ACC112 (cell line): Measurements from ENCODE around the gene GYS1.
A peak's percentile ranks its signal among the peaks of the same experiment; 100 is the strongest.
"Not testable (repeated sequence)": the region's sequence is repeated elsewhere in the genome, so short reads cannot be mapped to it uniquely, and the experiment has no call there.

Source experiments
- H2AFZ ChIP-seq: fragments of 200-600 bp; sonication (generic); one replicate; pipeline ENCODE4 v1.6.0; 2017; ENCODE audit warnings: antibody characterized with exemption, low read length; ENCODE audit not compliant: unreplicated experiment
- H3K27ac ChIP-seq: fragments of 200-600 bp; sonication (generic); 2 replicates; pipeline ENCODE4 v1.5.1; 2014; ENCODE audit warnings: low read depth, mild to moderate bottlenecking, antibody characterized with exemption, low read length, moderate library complexity
- H3K27me3 ChIP-seq: fragments of 200-600 bp; sonication (generic); 2 replicates; pipeline ENCODE4 v1.6.1; 2014; ENCODE audit warnings: mild to moderate bottlenecking, antibody characterized with exemption, low read length, moderate library complexity, mixed read lengths; ENCODE audit not compliant: insufficient read depth
- H3K36me3 ChIP-seq: fragments of 200-600 bp; sonication (generic); 2 replicates; pipeline ENCODE4 v1.6.1; 2016; ENCODE audit warnings: mild to moderate bottlenecking, antibody characterized with exemption, low read length, moderate library complexity, mixed read lengths; ENCODE audit not compliant: insufficient read depth
- H3K4me1 ChIP-seq: fragments of 200-600 bp; sonication (generic); one replicate; pipeline ENCODE4 v1.6.1; 2016; ENCODE audit warnings: low read length, mixed read lengths; ENCODE audit not compliant: insufficient read depth, unreplicated experiment, control insufficient read depth
- H3K4me3 ChIP-seq: fragments of 200-600 bp; sonication (generic); 2 replicates; pipeline ENCODE4 v1.5.1; 2014; ENCODE audit warnings: mild to moderate bottlenecking, low read depth, low read length
- H3K79me2 ChIP-seq: fragments of 200-600 bp; sonication (generic); one replicate; pipeline ENCODE4 v1.6.0; 2016; ENCODE audit warnings: low read length; ENCODE audit not compliant: control insufficient read depth, unreplicated experiment, insufficient read depth

Gene GYS1

DNA sequence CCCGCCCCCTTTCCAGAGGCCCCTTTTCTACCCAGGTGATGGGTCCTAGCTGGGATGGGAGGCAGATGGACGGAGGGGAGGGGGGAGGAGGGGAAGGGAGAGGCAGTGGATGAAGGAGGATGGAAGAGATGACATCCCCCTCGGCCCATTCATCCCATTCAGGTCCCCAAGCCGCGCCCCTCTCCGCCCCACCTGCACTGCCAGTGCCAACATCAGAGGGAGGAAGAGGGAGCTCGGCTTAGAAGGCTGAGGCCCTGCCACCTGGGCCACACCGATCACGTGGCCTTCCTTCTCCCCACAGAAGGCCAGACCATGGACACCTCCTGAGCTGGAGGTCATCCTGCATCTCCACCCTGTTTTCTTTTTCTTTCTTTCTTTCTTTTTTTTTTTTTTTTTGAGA is 35.6 kb upstream of the GYS1 start:
- H3K27me3 ChIP-seq, H3K36me3 ChIP-seq, H3K27ac ChIP-seq, H3K79me2 ChIP-seq, H3K4me1 ChIP-seq, H3K4me3 ChIP-seq, H2AFZ ChIP-seq: not testable (repeated sequence)

DNA sequence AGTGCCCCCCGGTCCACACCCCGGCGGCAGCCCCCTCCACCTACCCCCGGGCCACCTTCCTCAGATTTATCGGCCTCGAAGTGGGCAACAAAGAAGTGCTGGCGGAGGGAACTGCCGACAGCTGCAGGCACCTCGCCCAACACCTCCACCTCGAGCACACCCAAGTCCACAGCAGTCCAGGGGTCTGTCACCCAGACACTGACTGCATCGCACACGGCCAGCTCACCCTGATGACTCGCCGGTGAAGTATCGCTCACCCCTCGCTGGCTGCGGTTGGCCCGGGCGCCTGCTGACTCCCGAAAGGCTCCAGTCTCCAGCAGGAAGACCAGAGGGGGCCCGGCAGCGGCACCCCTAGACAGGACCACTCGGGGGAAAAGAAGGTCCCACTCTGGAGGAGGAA is 32.5 kb upstream of the GYS1 start:
- H3K4me1 ChIP-seq, H2AFZ ChIP-seq, H3K27me3 ChIP-seq, H3K4me3 ChIP-seq, H3K79me2 ChIP-seq, H3K27ac ChIP-seq, H3K36me3 ChIP-seq: not testable (repeated sequence)

DNA sequence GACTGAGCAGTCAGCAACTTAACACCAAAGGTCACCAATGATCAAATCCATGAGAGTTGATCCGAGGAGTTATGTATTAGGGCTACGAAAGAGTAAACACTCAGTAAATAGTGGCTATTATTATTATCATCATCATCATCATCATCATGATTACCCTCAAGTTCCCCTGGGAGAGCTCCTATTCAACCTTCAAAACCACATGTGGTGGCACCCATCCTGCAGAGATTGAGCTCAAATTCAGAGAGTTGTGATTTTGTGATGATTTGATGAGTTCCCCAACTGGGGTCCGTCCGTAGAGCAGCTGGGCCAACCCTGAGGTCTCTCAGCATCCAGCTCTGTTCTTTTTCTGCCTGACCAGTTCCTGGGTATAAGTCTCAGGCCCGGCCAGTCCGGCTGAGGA is 32.0 kb upstream of the GYS1 start:
- not testable (repeated sequence) for H3K79me2 ChIP-seq, H3K27ac ChIP-seq, H2AFZ ChIP-seq, H3K27me3 ChIP-seq, H3K4me3 ChIP-seq, H3K36me3 ChIP-seq, H3K4me1 ChIP-seq

DNA sequence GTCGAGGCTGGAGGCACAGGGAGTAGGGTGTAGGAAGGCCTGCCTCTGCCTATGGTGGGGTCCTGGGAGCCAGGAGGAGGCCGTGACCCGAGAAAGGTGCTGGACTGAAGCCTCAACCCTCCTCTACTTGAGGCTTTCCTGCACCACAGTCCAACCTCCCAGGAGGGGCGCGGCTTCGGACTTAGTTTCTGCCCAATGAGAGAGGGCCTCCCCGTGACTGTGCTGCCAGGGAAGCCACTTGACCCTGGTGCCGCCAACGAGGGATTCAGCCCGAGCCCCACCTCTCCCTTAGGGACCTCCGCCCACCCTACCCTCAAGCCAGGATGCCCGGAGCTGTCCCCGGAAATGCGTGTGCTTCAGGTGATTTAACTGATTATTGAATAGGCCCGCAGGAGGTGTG is 31.1 kb upstream of the GYS1 start, which contains the start of gene CGB3:
Gene CGB3, minus strand, starts transcription at position 101 of the 400 bp plus-strand sequence. CDS start 362 bp downstream, outside the sequence.
- not testable (repeated sequence) for H3K79me2 ChIP-seq, H3K27ac ChIP-seq, H3K36me3 ChIP-seq, H2AFZ ChIP-seq, H3K4me3 ChIP-seq, H3K27me3 ChIP-seq, H3K4me1 ChIP-seq

DNA sequence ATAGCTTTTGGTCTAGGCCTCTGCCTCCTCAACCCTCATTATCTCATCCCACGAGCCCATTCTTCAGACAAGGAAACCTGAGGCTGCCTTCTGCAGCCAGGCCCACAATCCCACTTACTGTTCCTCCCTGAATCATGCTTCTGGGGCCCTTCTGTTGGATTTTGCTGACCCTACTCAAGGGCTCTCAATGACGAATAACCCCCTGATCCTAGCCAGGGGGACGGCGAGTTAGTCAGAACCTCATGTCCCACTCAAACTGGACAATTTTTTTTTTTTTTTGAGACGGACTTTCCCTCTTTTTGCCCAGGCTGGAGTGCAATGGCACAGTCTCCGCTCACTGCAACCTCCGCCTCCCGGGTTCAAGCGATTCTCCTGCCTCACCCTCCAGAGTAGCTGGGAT is 29.0 kb upstream of the GYS1 start:
- no peak overlapping the region for H3K27ac ChIP-seq
- no peaks in the 10 kb centered on the region for H3K79me2 ChIP-seq
- H3K4me3 ChIP-seq, result no peak overlapping the region
- H3K4me1 ChIP-seq, result no peaks in the 10 kb centered on the region
- no peak overlapping the region for H2AFZ ChIP-seq
- H3K27me3 ChIP-seq, result no peaks in the 10 kb centered on the region
- H3K36me3 ChIP-seq, result no peaks in the 10 kb centered on the region

DNA sequence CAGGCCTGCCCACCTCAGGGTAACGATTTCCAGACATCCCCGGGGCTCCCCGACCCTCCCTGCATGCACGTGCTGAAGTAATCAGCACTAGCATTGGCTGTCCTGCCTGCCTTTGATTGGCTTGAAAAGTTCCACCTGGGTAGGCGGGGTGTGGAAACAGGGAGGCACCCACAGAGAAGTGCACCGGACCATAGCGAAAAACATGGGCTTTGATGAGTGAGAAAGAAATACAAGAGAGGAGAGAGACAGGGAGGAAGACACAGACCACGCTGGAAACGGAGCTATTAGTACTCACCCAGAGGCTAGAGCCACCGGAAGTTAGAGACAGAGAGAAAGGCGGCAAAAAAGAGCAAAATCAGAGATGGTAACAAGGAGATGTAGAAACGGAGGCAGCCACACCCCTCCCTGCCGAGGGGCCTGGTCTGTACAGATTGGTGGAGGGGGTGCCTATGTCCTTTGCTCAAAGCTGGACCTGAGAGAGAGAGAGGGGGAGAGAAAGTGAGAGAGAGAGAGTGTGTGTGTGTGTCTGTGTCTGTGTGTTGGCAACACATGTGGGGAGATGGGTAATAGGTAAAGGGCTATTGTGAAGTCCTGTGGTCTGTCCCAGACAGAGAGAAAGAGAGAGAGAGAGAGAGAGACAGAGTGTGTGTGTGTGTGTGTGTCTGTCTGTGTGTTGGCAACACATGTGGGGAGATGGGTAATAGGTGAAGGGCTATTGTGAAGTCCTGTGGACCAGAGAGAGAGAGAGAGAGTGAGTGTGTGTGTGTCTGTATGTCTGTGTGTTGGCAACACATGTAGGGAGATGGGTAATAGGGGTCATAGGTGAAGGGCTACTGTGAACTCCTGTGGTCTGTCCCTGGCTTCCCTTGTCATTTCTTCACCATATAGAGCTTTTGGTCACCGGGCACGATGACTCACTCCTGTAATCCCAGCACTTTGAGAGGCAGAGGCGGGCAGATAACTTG is 28.1 kb upstream of the GYS1 start:
- no peaks in the 10 kb centered on the region for H3K4me1 ChIP-seq
- H3K79me2 ChIP-seq, result no peaks in the 10 kb centered on the region
- H3K36me3 ChIP-seq, result no peaks in the 10 kb centered on the region
- H3K27me3 ChIP-seq, result no peaks in the 10 kb centered on the region
- H3K27ac ChIP-seq, result no peak overlapping the region
- no peak overlapping the region for H2AFZ ChIP-seq
- H3K4me3 ChIP-seq, result no peak overlapping the region

DNA sequence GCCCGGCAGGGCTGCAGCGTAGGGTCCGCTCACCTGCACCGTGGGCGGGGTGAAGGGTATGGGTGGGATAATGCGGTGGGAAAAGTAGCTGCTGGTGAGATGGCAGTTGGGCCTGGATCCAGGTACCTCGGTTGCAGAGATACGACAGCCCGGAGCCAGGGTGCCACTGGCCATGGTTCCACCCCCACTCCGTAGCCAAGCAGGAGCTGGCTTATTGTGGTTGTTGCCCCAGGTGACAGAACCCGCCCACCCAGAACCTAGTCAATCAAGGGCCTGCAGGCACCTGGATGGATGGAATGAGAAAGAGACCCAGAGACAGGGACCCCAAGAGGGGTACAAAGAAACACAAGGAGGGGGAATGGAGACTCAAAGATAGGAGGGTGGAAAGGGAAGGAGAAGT is 27.2 kb upstream of the GYS1 start:
- no peak overlapping the region for H2AFZ ChIP-seq
- no peaks in the 10 kb centered on the region for H3K79me2 ChIP-seq
- H3K36me3 ChIP-seq, result no peaks in the 10 kb centered on the region
- no peaks in the 10 kb centered on the region for H3K4me1 ChIP-seq
- H3K27me3 ChIP-seq, result no peaks in the 10 kb centered on the region
- H3K4me3 ChIP-seq, result no peak overlapping the region
- H3K27ac ChIP-seq, result no peak overlapping the region

DNA sequence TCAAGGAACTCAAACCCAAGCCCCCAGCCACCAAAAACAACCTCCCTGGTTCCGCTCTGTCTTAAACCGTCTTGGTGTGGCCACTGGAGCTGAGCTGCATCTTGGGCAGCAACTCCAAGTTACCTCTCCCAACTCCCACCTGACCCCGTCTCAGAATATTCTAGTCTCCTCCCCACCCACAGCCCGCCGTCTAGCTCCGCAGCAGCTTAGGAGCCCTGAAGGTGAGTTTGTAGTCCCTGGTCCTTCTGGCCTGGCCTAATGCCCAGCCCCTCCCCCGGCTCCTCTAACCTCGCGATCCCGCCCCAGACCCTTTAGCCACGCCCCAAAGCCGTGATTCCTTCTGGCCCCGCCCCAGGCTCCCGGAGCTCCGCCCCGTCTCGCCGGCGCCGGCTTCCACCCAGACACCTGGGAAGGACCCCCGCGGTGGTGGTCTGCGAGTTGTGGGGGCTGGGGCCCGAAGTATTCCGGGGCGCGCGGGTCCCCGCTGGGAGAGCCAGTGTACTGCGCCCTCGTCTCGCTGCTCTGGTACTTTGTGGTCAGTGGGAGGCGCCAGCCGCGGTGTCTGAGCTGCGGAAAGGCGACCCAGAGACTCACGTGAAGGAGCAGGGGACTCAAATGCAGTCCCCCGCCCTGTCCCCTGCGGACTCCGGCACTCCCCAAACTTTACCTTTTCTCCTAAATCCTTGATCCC is 26.3 kb upstream of the GYS1 start:
- Histone ChIP-seq H3K4me3 (peak overlapping the region; percentile 71), H3K36me3 (no peaks in the 10 kb centered on the region), H3K27me3 (no peaks in the 10 kb centered on the region), H3K79me2 (no peaks in the 10 kb centered on the region), H3K4me1 (no peaks in the 10 kb centered on the region), H3K27ac (no peak overlapping the region), H2AFZ (peak overlapping the region; percentile 60)

DNA sequence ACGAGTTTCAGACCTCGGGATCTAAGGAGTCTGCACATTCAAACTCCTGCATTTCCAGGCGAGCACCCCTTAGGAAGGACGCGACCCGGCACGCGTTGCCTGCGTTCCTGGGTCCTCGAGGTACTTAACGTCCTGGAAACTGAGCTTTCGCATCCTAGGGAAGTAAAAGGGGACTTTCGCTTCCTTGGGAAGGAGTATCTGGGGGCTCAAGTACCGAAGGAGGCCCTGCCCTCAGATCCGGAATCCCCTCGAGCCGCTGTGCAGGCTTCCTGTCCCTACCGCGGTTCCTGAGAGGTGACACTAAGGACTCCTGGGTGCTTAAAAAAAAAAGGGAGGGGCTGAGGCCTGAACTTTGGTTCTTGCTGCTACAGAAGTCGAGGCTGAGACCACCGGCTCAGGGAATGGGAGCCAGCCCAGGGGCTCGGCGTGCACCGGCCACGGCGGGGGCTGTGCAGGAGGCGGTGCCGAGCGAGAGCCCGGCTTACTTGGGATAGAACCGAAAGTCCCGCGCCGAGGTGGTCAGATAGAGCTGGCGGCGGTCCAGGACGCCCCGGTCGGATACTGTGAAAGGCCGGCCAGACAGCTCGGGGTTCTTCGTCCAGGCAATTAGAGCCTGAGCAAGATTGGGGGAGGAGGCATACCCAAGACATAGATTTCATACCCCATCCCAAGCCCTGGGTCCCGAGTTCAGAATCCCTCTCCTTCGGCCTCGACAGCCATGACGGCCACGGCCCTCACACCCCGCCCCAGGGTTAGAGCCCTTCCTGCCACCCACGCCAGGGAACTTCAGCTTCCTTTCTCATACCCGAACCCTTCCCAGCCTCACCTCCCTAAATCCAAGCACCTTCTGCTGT is 25.5 kb upstream of the GYS1 start:
- not testable (repeated sequence) for H3K27me3 ChIP-seq, H3K4me1 ChIP-seq, H3K79me2 ChIP-seq, H3K27ac ChIP-seq, H3K36me3 ChIP-seq
- Histone ChIP-seq H2AFZ (peak overlapping the region; percentile 60), H3K4me3 (peak overlapping the region; percentile 71)

DNA sequence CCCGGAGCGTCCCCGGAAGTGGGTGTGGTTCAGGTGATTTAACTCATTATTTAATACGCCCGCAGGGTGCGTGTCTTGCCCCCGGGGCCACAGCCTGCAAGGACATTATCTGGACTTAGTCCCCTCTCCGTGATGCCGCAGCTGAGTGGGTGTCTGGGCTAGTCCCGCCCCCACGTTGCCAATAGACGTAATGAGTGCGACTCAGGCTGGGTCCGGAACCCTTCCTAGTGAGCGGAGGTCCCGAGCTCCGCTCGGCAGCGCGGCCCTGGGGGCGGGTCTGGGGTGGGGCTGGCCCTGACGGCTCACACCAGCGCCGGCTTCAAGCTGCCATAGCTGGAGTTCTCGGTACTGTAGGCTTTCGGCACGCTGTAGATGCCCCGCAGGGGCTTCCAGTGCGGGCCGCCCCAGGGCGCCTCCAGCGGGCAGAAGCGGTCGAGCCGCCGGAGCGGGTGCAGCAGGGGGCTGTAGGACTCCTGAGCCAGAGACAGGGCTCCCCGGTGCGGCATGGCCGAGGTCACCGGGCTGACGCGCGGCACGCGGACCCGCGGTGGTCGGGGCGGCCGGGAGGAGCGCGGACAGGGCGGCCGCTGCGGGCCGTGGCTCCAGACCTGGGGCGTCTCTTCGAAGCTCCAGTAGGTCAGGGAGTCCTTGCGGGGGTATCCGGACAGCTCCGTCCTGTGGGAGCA is 24.7 kb upstream of the GYS1 start:
- no peaks in the 10 kb centered on the region for H3K4me1 ChIP-seq
- peak overlapping the region; percentile 71 for H3K4me3 ChIP-seq
- H2AFZ ChIP-seq, result no peak overlapping the region
- no peaks in the 10 kb centered on the region for H3K79me2 ChIP-seq
- no peaks in the 10 kb centered on the region for H3K36me3 ChIP-seq
- no peaks in the 10 kb centered on the region for H3K27me3 ChIP-seq
- H3K27ac ChIP-seq, result no peak overlapping the region
